Measurements from ENCODE around the gene PTPMT1. TPM values are rescaled to one million over a fixed set of nuclear protein-coding genes. Genes with fewer than 3 reads are reported as not detected.
A peak's percentile ranks its signal among the peaks of the same experiment; 100 is the strongest.
"Not testable (repeated sequence)": the region's sequence is repeated elsewhere in the genome, so short reads cannot be mapped to it uniquely, and the experiment has no call there.

PTPMT1 gene
- total RNA-seq, 1 experiment from 2014 or later = 108 TPM

- Mint-ChIP-seq H3K36me3 (ENCODE audit: insufficient read depth, unreplicated experiment) (peaks cover 34% of the 10 kb centered on the region), H3K27ac (ENCODE audit: unreplicated experiment) (peak overlapping the region; percentile 30), H3K4me3 (ENCODE audit: unreplicated experiment) (no peak overlapping the region), H3K27me3 (ENCODE audit: insufficient read depth, unreplicated experiment) (no peaks in the 10 kb centered on the region), H3K9me3 (ENCODE audit: unreplicated experiment) (no peaks in the 10 kb centered on the region), H3K4me1 (ENCODE audit: low read depth, unreplicated experiment) (peaks cover 24% of the 10 kb centered on the region)
- ChIA-PET CTCF (no interaction called here), POLR2A (no interaction called here)
- Histone ChIP-seq H3K27me3 (replicated peaks; ENCODE audit: control insufficient read depth, insufficient read depth, low read length) (no peaks in the 10 kb centered on the region), H3K36me3 (ENCODE audit: control insufficient read depth, insufficient read depth, low read length) (no peaks in the 10 kb centered on the region), H3K4me3 (ENCODE audit: low read depth, low read length) (no peak overlapping the region), H3K9me3 (no peaks in the 10 kb centered on the region), H3K4me1 (peaks cover 21% of the 10 kb centered on the region)
- intact Hi-C loops (cut with micrococcal nuclease; ENCODE audit: unreplicated experiment) = no loop called here
- BruUV-seq (replicated peaks) = no TSS peak
- no peak for DNase-seq
- TF ChIP-seq, protein P1, sequence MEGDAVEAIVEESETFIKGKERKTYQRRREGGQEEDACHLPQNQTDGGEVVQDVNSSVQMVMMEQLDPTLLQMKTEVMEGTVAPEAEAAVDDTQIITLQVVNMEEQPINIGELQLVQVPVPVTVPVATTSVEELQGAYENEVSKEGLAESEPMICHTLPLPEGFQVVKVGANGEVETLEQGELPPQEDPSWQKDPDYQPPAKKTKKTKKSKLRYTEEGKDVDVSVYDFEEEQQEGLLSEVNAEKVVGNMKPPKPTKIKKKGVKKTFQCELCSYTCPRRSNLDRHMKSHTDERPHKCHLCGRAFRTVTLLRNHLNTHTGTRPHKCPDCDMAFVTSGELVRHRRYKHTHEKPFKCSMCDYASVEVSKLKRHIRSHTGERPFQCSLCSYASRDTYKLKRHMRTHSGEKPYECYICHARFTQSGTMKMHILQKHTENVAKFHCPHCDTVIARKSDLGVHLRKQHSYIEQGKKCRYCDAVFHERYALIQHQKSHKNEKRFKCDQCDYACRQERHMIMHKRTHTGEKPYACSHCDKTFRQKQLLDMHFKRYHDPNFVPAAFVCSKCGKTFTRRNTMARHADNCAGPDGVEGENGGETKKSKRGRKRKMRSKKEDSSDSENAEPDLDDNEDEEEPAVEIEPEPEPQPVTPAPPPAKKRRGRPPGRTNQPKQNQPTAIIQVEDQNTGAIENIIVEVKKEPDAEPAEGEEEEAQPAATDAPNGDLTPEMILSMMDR (IDR thresholded peaks at IDR 0.05; ENCODE audit: insufficient read depth in 1 of 2, low read depth in 1 of 2, low read length in 1 of 2, severe bottlenecking in 1 of 2, unreplicated experiment in 1 of 2) = no peak
Measured at GRCh38 chr11:47524291-47524874, 41.0 kb upstream of the PTPMT1 start.

DNA sequence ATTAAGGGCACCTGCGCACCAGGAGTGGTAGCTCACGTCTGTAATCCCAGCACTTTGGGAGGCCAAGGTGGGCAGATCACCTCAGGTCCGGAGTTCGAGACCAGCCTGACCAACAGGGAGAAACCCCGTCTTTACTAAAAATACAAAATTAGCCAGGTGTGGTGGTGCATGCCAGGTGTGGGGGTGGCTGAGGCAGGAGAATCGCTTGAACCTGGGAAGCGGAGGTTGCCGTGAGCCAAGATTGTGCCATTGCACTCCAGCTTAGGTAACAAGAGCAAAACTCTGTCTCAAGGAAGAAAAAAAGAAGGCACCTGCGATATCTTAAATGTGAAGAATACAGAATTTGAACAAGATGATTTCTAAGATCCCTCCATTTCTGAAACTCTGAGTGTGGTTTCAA, 39.4 kb upstream of the PTPMT1 start:
- DNase-seq; H3K9me3 ChIP-seq; H3K27me3 ChIP-seq (replicated peaks; ENCODE audit: control insufficient read depth, insufficient read depth, low read length); H3K4me3 ChIP-seq (ENCODE audit: low read depth, low read length); POLR2A ChIA-PET; BruUV-seq (replicated peaks); H3K27me3 Mint-ChIP-seq (ENCODE audit: insufficient read depth, unreplicated experiment); H3K4me3 Mint-ChIP-seq (ENCODE audit: unreplicated experiment); H3K36me3 ChIP-seq (ENCODE audit: control insufficient read depth, insufficient read depth, low read length); H3K9me3 Mint-ChIP-seq (ENCODE audit: unreplicated experiment); CTCF ChIA-PET; intact Hi-C loops (cut with micrococcal nuclease; ENCODE audit: unreplicated experiment): not testable (repeated sequence)
- H3K4me1 Mint-ChIP-seq (ENCODE audit: low read depth, unreplicated experiment) = peaks cover 38% of the 10 kb centered on the region
- peaks cover 34% of the 10 kb centered on the region for H3K36me3 Mint-ChIP-seq (ENCODE audit: insufficient read depth, unreplicated experiment)
- H3K27ac Mint-ChIP-seq (ENCODE audit: unreplicated experiment) = peak overlapping the region; percentile 15
- peaks cover 38% of the 10 kb centered on the region for H3K4me1 ChIP-seq

DNA sequence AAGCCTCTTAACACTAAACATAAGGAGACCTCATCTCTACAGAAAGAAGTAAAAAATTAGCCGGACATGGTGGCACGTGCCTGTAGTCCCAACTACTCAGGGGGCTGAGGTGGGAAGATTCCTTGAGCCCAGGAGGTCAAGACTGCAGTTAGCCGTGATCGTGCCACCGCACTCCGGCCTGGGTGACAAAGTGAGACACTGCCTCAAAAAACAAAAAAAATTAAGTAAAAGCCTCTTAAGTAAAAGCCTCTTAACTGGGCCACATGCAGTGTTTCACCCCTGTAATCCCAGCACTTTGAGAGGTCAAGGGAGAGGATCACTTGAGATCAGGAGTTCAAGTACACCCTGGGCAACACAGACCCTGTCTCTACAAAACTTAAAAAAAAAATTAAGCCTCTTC, 38.2 kb upstream of the PTPMT1 start:
- Histone ChIP-seq H3K9me3 (no peaks in the 10 kb centered on the region), H3K27me3 (replicated peaks; ENCODE audit: control insufficient read depth, insufficient read depth, low read length) (no peaks in the 10 kb centered on the region), H3K36me3 (ENCODE audit: control insufficient read depth, insufficient read depth, low read length) (no peaks in the 10 kb centered on the region), H3K4me3 (ENCODE audit: low read depth, low read length) (no peak overlapping the region), H3K4me1 (peaks cover 44% of the 10 kb centered on the region)
- H3K27me3 Mint-ChIP-seq (ENCODE audit: insufficient read depth, unreplicated experiment) = no peaks in the 10 kb centered on the region
- CTCF ChIA-PET = no interaction called here
- peaks cover 35% of the 10 kb centered on the region for H3K36me3 Mint-ChIP-seq (ENCODE audit: insufficient read depth, unreplicated experiment)
- intact Hi-C loops (cut with micrococcal nuclease; ENCODE audit: unreplicated experiment) = no loop called here
- H3K4me3 Mint-ChIP-seq (ENCODE audit: unreplicated experiment) = no peak overlapping the region
- no TSS peak for BruUV-seq (replicated peaks)
- POLR2A ChIA-PET = no interaction called here
- no peak for DNase-seq
- H3K4me1 Mint-ChIP-seq (ENCODE audit: low read depth, unreplicated experiment) = peaks cover 38% of the 10 kb centered on the region
- TF ChIP-seq, protein P1 (IDR thresholded peaks at IDR 0.05; ENCODE audit: insufficient read depth in 1 of 2, low read depth in 1 of 2, low read length in 1 of 2, severe bottlenecking in 1 of 2, unreplicated experiment in 1 of 2) = no peak
- H3K9me3 Mint-ChIP-seq (ENCODE audit: unreplicated experiment) = no peaks in the 10 kb centered on the region
- H3K27ac Mint-ChIP-seq (ENCODE audit: unreplicated experiment) = no peak overlapping the region

Data from Caco-2 (cell line).